Small intestine (tissue), 7 donors: ENCODE measurements around the gene AUTS2. TPM values are rescaled to one million over a fixed set of nuclear protein-coding genes. Genes with fewer than 3 reads are reported as not detected.

Experiments
- DNase-seq, 2 donors: peaks; one replicate each; pipeline versions ENCODE4 v3.0.0 to v3.0.0-alpha.2; 2013
- FAIRE-seq: peaks from 2 replicates; lab custom pipeline; 2012; peaks lifted over from hg19 to GRCh38; lab: Jason Lieb, UNC
- H3K27ac ChIP-seq, 3 donors: one replicate each; pipeline ENCODE4 v1.5.1; 2013; ENCODE audit warnings: low read length in 2 of 3, mild to moderate bottlenecking in 2 of 3, control low read depth in 1 of 3, inconsistent platforms in 1 of 3, low read depth in 1 of 3, moderate library complexity in 1 of 3
- H3K27me3 ChIP-seq, 3 donors: one replicate each; pipeline ENCODE4 v1.6.1; 2013; ENCODE audit warnings: low read length in 3 of 3, inconsistent platforms in 1 of 3; ENCODE audit not compliant: control insufficient read depth in 3 of 3, insufficient read depth in 3 of 3
- H3K36me3 ChIP-seq, 3 donors: one replicate each; pipeline ENCODE4 v1.6.1; 2013; ENCODE audit warnings: low read length in 3 of 3, inconsistent platforms in 1 of 3, low read depth in 1 of 3, mild to moderate bottlenecking in 1 of 3, moderate library complexity in 1 of 3; ENCODE audit not compliant: control insufficient read depth in 3 of 3, insufficient read depth in 2 of 3
- H3K4me1 ChIP-seq, 3 donors: one replicate each; pipeline ENCODE4 v1.6.1; 2013; ENCODE audit warnings: low read length in 2 of 3, inconsistent platforms in 1 of 3, low read depth in 1 of 3, mild to moderate bottlenecking in 1 of 3, moderate library complexity in 1 of 3; ENCODE audit not compliant: control insufficient read depth in 3 of 3, insufficient read depth in 2 of 3
- H3K4me3 ChIP-seq, 3 donors: one replicate each; pipeline ENCODE4 v1.5.1; 2013; ENCODE audit warnings: low read length in 3 of 3, control low read depth in 1 of 3, inconsistent platforms in 1 of 3, low read depth in 1 of 3, mild to moderate bottlenecking in 1 of 3, moderate library complexity in 1 of 3
- H3K9me3 ChIP-seq, 2 donors: one replicate each; pipeline ENCODE4 v1.6.1; 2013; ENCODE audit warnings: low read depth in 1 of 2, low read length in 1 of 2; ENCODE audit not compliant: control insufficient read depth in 2 of 2, insufficient read depth in 1 of 2
- WGBS, 3 donors: extraction: QIAGEN DNeasy Blood & Tissue Kit; methylation state at CpG; one replicate each; pipeline ENCODE4 v1.1.7; 2013; 5-methylcytosine and 5-hydroxymethylcytosine counted together
- polyA plus RNA-seq, 4 donors: library from polyadenylated mRNA; stranded (reverse) in 3 of 4; unstranded in 1 of 4; fragments of 200-250 nt in 3 of 4; fragments of 120-200 nt in 1 of 4; gene quantifications; one replicate each; pipeline versions ENCODE4 v1.2.1 to v1.2.3, GENCODE V29; 2013
- donor health status: healthy with polysubstance abuse.
- donor health status: control.
- donor health status: control.
- donor health status: Bipolar disorder and iron deficiency.
- donor health status: healthy.

The AUTS2 gene
- polyA plus RNA-seq, 4 donors = 4.9 to 43.5 (median 13.6) TPM

- Histone ChIP-seq H3K4me1 (no peaks in the 10 kb centered on the region), H3K4me3 (no peak overlapping the region), H3K36me3 (peaks cover 0 to 13% (median 0%) of the 10 kb centered on the region in 3 donors), H3K9me3 (peaks cover 0 to 12% of the 10 kb centered on the region in 2 donors), H3K27ac (no peak overlapping the region), H3K27me3 (no peaks in the 10 kb centered on the region)
- no peak for FAIRE-seq
- DNase-seq = peak; percentile 47 to 54
- WGBS, 3 donors = 51 to 66% (median 61%) methylated on average over 2 of the region's 2 CpGs
Observed at GRCh38 chr7:69932034-69932628, 333.9 kb downstream of the AUTS2 start.

- 73 to 85% (median 82%) methylated on average over 5 of the region's 5 CpGs for WGBS, 3 donors
Observed at GRCh38 chr7:69934144-69934903, 336.0 kb downstream of the AUTS2 start.

GRCh38 chr7:69935107-69935506, 336.8 kb downstream of the AUTS2 start:
- WGBS, 3 donors = 74 to 88% (median 83%) methylated on average over 2 of the region's 2 CpGs

More at GRCh38 chr7:69934144-69934903, 336.0 kb downstream of the AUTS2 start:
- no peaks in the 10 kb centered on the region for H3K27me3 ChIP-seq
- no peak for FAIRE-seq
- DNase-seq = no peak
- H3K4me3 ChIP-seq = no peak overlapping the region
- H3K27ac ChIP-seq = no peak overlapping the region
- no peaks in the 10 kb centered on the region for H3K9me3 ChIP-seq
- no peaks in the 10 kb centered on the region for H3K36me3 ChIP-seq
- no peaks in the 10 kb centered on the region for H3K4me1 ChIP-seq

GRCh38 chr7:69937097-69937496, 338.8 kb downstream of the AUTS2 start:
- no peak for FAIRE-seq
- H3K27me3 ChIP-seq = no peaks in the 10 kb centered on the region
- H3K27ac ChIP-seq = no peak overlapping the region
- no peaks in the 10 kb centered on the region for H3K4me1 ChIP-seq
- no peak overlapping the region for H3K4me3 ChIP-seq
- WGBS, 3 donors = 80 to 88% (median 85%) methylated on average over 4 of the region's 4 CpGs
- H3K36me3 ChIP-seq = no peaks in the 10 kb centered on the region
- H3K9me3 ChIP-seq = no peaks in the 10 kb centered on the region
- DNase-seq = no peak

More at GRCh38 chr7:69935107-69935506, 336.8 kb downstream of the AUTS2 start:
- FAIRE-seq (no peak), DNase-seq (no peak)
- no peaks in the 10 kb centered on the region for H3K9me3 ChIP-seq
- H3K4me1 ChIP-seq = no peaks in the 10 kb centered on the region
- H3K27me3 ChIP-seq = no peaks in the 10 kb centered on the region
- no peak overlapping the region for H3K27ac ChIP-seq
- H3K36me3 ChIP-seq = no peaks in the 10 kb centered on the region
- H3K4me3 ChIP-seq = no peak overlapping the region

- H3K27ac ChIP-seq = no peak overlapping the region
- H3K4me3 ChIP-seq = no peak overlapping the region
- FAIRE-seq (no peak), DNase-seq (no peak)
- H3K36me3 ChIP-seq = no peaks in the 10 kb centered on the region
- H3K9me3 ChIP-seq = no peaks in the 10 kb centered on the region
- 59 to 89% (median 82%) methylated on average over 1 of the region's 1 CpG for WGBS, 3 donors
- no peaks in the 10 kb centered on the region for H3K27me3 ChIP-seq
- no peaks in the 10 kb centered on the region for H3K4me1 ChIP-seq
Observed at GRCh38 chr7:69939317-69939716, 341.0 kb downstream of the AUTS2 start.

- Histone ChIP-seq H3K9me3 (no peaks in the 10 kb centered on the region), H3K4me3 (no peak overlapping the region), H3K27me3 (no peaks in the 10 kb centered on the region), H3K36me3 (no peaks in the 10 kb centered on the region), H3K4me1 (no peaks in the 10 kb centered on the region), H3K27ac (no peak overlapping the region)
- no peak for FAIRE-seq
- DNase-seq = no peak
- WGBS, 3 donors = 46 to 65% (median 46%) methylated on average over 7 of the region's 7 CpGs
Observed at GRCh38 chr7:69941077-69941651, 342.9 kb downstream of the AUTS2 start.

- H3K4me3 ChIP-seq = no peak overlapping the region
- 76 to 94% (median 93%) methylated on average over 1 of the region's 1 CpG for WGBS, 3 donors
- H3K27me3 ChIP-seq = no peaks in the 10 kb centered on the region
- H3K4me1 ChIP-seq = no peaks in the 10 kb centered on the region
- H3K27ac ChIP-seq = no peak overlapping the region
- no peak for DNase-seq
- no peaks in the 10 kb centered on the region for H3K36me3 ChIP-seq
- no peaks in the 10 kb centered on the region for H3K9me3 ChIP-seq
- no peak for FAIRE-seq
Observed at GRCh38 chr7:69942573-69942972, 344.3 kb downstream of the AUTS2 start.

GRCh38 chr7:69946901-69947300, 348.6 kb downstream of the AUTS2 start:
- no peaks in the 10 kb centered on the region for H3K36me3 ChIP-seq
- no peaks in the 10 kb centered on the region for H3K9me3 ChIP-seq
- H3K4me3 ChIP-seq = no peak overlapping the region
- no peaks in the 10 kb centered on the region for H3K27me3 ChIP-seq
- H3K27ac ChIP-seq = no peak overlapping the region
- H3K4me1 ChIP-seq = no peaks in the 10 kb centered on the region
- WGBS, 3 donors = 88 to 92% (median 90%) methylated on average over 5 of the region's 5 CpGs
- DNase-seq (no peak), FAIRE-seq (no peak)
